CMK (cell line): ENCODE results near the gene SEMA7A.

Source experiments
- DNase-seq: peaks from one replicate; pipeline ENCODE4 v3.0.0-alpha.2; 2010; ENCODE audit warnings: low read depth

Gene SEMA7A

DNA sequence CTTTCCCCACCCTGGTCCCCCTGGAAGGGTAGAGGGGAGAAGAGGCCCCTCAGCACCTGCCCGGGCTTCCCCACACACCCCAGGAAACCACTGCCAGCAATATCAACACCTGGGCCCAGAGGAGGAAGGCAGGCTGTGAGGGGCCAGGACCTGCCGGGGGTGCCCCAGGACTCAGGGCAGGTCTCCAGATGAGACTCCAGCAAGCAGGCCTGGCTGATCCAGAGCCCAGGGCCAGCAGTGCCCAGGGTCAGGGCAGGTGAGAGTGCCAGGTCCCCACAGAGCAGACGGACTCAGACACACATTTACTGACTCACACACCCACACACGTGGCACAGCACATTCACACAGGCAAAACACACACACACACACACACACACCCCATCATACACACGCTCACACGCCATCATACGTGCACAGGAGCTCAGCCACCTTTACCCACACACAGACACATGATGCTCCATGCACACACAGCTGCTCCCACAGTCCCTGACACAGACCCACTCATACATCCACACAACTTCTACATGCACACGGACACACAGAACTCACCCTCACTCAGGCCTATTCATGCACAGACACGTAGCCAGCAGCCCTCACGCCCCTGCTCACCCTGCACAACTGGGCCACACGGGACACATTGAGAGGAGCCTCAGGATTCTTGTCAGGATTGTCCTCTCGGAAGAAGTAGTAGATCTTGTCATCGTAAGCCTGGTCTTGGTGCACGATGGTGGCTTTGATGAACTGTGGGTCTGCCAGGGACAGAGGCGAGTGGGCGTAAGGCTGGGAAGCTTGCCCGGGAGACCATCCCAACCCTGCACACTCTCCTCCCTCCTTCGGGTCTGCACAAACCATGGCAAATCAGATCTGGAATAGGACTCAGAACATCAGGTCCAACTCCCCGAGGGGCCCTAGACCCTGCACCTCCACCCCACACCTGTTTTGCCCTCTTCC is 17.5 kb downstream of the SEMA7A start:
- no peak for DNase-seq

- DNase-seq = no peak
Measured at GRCh38 chr15:74414603-74415338, 19.0 kb downstream of the SEMA7A start.

DNA sequence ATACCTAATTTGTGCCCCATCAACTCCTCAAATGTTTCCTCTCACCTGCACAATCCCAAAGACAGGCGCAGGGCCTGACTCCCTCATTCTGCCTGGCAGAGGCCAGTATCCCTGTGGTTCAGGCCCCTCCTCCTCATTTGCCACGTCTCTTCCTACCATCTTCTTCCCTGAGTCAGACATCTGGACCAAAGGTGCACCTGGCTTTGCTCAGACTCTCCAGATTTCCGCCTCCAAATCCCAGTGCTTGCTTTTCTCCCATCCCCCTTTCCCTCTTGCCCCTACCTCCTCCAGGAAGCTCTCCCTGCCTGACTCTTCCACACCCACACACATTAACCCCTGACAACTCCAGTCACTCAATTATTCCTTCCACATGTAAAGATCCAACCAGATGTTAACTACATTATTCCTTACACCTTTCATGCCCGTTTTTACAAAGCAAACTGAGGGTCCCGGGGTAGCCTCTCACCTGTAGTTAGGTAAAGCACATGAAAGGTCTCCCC is 19.6 kb downstream of the SEMA7A start:
- DNase-seq = no peak

GRCh38 chr15:74413350-74414080 is 20.2 kb downstream of the SEMA7A start:
- DNase-seq = no peak

- DNase-seq = no peak
Measured at GRCh38 chr15:74412159-74412558, 21.6 kb downstream of the SEMA7A start.

DNA sequence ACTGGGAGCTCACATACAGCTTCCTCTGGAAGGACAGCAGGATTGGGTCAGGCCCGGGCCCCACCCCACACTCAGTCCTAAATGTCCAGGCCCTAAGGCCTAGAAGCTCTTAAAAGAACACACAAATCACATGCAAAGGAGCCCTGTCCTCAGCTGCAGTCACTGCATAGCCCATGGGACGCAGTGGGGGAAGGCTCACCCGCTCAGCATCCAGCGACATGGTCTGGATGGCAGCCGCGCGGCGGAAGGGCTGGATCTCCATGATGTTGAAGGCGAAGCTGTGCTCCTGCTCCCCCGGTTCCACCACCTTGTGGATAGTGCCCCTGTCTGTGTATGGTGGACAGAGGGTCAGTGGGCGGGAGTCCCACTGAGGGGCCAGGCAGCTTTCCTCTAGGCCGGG is 22.1 kb downstream of the SEMA7A start:
- DNase-seq = no peak

- no peak for DNase-seq
Measured at GRCh38 chr15:74410502-74410901, 23.3 kb downstream of the SEMA7A start.

- DNase-seq = no peak
Measured at GRCh38 chr15:74409225-74409624, 24.5 kb downstream of the SEMA7A start.

GRCh38 chr15:74408815-74409214 is 24.9 kb downstream of the SEMA7A start:
- DNase-seq = no peak

DNA sequence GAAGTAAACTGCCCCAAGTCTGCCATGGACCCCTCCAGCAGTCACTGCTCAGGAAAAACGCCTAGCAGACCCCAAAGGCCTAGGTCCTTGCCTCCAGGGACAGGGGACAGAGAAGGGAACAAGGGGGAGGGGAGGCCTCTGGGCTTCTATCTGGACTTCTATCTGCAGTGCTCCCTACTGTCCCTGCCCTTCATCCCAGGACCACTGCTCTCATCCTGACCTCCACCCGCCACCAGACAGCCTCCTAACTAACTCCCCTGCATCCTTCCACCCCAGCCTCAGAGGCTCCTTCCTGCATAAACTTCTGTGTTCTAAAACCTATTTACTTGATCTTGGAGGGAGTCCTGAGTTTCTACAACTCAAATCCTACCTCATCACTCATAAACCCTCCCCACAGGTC is 25.4 kb downstream of the SEMA7A start:
- no peak for DNase-seq

DNA sequence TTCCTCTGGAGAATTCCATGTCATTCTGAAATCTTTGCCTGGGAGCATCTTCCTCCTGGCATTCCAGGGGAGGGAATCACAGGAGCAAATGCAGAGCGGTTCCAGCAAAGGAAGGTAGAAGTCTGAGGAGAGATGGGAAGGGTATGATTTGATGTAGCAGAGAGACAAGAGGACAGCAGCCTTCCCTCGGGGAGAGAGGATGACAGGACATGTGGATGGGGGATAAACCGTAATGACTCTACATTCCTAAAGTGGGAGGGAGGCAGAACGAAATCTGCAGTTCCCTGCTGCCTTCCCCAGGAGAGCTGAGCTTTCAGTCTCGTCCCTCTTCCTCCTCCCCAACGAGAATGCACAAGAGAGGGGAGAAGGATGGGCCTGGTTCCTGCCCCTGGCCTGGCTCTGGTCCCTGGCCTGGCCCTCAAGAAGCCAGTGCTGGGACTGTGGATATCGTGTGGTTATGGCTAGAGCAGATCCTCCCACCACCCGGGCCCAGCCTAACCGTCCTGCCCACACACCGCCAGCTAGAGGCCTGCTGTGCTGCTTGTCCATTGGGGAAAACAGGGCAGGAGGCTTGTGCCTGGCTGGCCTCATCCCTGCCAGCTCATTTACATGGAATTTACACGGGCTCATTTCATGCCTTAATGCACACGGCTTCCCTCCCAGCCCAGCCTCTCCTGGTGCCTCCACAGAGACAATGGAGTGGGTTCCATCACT is 26.6 kb downstream of the SEMA7A start:
- DNase-seq = no peak

- DNase-seq = no peak
Measured at GRCh38 chr15:74406517-74406916, 27.2 kb downstream of the SEMA7A start.

- no peak for DNase-seq
Measured at GRCh38 chr15:74405823-74406222, 27.9 kb downstream of the SEMA7A start.

DNA sequence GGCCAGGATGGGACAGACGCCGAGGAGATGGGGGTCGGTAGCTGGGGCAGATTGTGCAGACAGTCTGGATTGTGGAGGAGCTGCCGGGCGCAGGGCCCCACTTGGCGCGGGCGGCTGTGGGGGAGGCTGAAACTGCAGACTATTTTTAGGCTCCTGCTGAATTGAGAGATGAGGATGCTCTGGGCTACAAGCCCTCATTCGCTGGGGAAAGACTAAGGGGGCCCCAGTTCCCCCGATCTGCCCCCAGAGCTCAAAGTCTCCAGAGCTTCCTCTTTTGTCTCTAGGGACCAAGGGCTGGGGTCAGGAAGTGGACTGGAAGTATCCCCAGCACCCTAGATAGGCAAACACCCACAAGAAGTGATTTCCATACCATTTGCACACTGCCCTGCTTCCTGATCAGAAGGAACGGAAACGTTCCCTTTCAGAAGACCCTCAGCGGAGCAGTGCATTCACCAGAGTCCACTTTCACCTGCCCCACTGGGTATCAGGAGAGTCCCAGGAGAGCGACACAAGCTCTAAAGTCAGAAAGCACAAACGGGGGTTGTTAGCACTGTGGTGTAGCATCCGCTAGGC is 29.7 kb downstream of the SEMA7A start:
- DNase-seq = no peak

DNA sequence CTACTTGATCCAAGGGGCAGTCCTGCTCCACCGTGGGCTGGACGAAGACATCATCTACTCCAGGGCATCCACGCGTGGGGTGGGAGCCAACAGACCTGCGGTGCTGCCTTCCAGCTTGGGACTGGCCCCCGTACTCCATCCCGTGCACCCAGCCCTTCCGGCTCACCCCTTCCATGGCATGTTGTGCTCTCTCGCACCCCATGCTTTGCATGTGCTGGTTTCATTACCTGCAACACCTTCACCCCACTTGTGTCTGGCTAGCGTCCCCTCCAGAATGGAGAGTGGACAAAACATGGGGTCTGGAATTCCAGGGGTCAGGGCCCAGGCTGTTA is 30.2 kb downstream of the SEMA7A start:
- DNase-seq = no peak

DNA sequence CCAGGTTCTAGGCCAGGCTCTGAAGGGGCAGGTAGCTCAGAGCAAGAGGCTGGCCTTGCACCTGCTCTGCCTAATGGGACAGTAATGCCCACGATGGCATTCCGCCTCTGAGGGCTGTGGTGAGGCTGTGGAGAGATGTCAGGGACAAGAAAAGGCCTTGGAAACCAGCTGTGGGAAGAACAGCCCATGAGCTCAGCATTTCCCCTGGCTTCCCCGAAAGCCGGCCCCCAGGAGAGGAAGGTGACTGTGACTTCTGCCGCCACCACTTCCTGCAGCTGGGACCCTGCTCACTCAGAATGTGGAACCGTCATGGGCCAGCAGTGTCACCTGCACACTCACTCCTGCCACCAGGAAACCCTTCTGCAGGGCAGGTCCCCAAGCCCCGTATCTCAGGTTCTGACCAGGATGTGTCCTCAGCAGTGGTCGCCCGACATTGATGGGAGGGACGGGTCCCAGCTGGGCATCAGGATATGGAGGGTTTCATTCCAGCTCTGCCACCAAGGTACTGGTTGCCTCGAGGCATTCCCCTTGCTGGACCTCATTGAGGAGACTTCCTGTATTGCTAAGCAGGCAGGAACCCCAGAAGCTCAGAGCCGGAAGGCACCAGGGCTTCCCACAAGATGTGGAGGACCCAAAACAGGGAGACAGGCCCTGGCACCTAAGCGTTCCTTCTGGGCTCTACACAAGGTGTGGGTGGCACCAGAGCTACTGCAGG is 30.7 kb downstream of the SEMA7A start:
- no peak for DNase-seq

DNA sequence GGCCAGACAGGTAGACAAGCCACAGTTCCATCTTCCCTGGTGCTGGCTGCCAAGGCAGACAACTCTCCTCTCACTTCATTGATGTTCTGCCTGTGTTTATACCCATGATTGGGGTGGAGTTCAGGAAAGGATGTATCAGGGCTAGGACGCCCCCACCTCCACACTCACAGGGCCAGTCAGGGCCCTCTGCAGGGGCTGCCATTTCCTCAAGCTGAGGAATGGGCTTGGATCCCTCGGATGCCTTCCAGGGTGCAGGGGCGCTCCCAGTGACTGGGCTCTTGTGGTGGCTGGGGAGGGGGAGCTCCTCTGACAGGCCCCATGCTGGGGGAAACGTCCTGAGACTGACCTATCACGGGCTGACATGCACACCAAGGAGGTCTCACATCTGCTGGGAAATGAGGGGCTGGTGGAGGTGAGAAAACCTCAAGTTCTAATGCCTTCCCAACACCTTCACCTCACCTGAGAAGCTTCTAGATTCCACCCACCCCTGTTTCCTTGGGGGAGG is 31.4 kb downstream of the SEMA7A start:
- DNase-seq = no peak

- DNase-seq = no peak
Measured at GRCh38 chr15:74400915-74401757, 32.6 kb downstream of the SEMA7A start.

DNA sequence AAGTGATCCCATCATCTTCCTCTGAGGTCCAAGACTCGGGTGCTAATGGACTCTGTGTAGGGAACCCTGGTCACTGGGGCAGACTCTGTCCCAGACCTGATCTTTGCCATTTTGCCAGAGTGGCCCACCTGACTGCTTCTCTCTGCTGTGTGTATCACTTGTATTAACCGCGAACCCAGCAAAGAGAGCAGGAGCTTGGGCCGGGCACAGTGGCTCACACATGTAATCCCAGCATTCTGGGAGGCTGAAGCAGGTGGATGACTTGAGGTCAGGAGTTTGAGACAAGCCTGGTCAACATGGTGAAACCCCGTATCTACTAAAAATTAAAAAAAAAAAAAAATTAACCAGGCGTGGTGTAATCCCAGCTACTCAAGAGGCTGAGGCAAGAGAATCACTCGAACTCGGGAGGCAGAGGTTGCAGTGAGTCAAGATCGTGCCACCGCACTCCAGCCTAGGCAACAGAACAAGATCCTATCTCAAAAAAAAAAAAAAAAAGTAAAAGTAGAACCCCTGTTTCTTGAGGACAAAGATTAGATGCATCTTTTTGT is 33.4 kb downstream of the SEMA7A start:
- DNase-seq = no peak
